ENCODE results near the gene RAPGEF4.

RAPGEF4 gene

DNA sequence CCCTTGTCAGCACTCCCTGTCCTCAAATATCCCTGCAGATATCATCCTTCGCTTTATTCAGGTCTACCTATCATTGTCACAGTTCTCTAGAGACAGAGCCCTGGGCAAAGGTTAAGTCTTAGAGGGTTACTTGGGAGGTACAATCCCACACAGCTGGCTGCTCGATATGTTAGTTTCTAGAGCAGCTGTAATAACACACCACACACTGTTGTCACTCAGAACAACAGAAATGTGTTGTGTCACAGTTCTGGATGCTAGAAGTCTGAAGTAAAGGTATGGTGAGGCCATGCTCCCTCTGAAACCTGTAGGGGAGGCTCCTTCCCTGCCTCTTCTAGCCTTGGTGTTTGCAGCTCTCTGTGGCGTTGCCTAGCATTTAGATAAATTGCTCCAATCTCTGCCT lies 9.9 kb upstream of the RAPGEF4 start:
- TF ChIP-seq, protein P1, sequence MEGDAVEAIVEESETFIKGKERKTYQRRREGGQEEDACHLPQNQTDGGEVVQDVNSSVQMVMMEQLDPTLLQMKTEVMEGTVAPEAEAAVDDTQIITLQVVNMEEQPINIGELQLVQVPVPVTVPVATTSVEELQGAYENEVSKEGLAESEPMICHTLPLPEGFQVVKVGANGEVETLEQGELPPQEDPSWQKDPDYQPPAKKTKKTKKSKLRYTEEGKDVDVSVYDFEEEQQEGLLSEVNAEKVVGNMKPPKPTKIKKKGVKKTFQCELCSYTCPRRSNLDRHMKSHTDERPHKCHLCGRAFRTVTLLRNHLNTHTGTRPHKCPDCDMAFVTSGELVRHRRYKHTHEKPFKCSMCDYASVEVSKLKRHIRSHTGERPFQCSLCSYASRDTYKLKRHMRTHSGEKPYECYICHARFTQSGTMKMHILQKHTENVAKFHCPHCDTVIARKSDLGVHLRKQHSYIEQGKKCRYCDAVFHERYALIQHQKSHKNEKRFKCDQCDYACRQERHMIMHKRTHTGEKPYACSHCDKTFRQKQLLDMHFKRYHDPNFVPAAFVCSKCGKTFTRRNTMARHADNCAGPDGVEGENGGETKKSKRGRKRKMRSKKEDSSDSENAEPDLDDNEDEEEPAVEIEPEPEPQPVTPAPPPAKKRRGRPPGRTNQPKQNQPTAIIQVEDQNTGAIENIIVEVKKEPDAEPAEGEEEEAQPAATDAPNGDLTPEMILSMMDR (IDR thresholded peaks at IDR 0.05; ENCODE audit: low read length, missing control alignments) = no peak
- DNase-seq (ENCODE audit: low read depth) = no peak
- H3K4me3 ChIP-seq (replicated peaks; ENCODE audit: low read depth, low read length) = no peak overlapping the region

DNA sequence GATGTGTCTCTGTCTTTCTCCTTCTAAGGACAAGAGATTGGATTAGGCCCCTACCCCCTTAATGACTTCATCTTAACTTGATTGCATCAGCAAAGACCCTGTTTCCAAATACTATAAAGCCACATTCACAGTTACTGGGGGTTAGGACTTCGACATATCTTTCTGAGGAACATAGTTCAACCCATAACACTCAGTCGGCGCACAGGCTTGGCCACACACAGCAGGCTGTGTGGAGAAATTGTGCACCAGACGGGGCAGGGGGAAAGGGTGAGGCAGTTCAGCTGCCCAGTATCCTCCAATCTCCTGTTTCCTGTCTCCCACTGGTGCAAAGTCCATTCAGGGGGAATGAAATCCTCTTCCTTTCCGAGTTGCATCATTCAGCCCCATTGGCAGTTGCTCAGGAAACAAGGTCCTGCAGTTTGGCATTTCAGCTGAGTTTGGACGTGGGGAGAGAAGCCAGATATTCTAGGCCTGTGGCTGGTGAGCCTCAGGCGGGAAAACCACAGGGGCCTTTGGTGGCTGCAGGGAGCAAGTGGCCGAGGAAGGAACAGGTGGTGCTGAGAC lies 9.4 kb upstream of the RAPGEF4 start:
- peak; percentile 36 for DNase-seq (ENCODE audit: low read depth)
- TF ChIP-seq, protein P1 (IDR thresholded peaks at IDR 0.05; ENCODE audit: low read length, missing control alignments) = no peak
- no peak overlapping the region for H3K4me3 ChIP-seq (replicated peaks; ENCODE audit: low read depth, low read length)

DNA sequence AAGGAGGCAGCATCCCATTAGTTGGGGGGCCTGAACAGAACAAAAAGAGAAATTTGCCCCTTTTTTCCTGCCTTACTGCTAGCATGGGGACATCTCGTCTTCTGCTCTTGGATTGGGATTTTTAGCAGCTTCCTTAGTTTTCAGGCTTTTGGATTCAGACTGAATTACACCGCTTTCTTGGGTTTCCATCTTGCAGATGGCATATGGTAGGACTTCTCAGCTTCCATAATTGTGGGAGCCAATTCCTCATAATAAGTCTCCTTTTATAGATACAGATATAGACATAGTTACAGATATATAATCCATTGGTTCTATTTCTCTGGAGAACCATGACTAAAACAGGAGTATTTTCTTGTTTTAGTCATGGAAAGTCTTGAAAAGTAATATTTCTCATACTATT lies 5.2 kb upstream of the RAPGEF4 start:
- H3K4me3 ChIP-seq (replicated peaks; ENCODE audit: low read depth, low read length) = no peak overlapping the region
- DNase-seq (ENCODE audit: low read depth) = no peak
- TF ChIP-seq, protein P1 (IDR thresholded peaks at IDR 0.05; ENCODE audit: low read length, missing control alignments) = no peak

DNA sequence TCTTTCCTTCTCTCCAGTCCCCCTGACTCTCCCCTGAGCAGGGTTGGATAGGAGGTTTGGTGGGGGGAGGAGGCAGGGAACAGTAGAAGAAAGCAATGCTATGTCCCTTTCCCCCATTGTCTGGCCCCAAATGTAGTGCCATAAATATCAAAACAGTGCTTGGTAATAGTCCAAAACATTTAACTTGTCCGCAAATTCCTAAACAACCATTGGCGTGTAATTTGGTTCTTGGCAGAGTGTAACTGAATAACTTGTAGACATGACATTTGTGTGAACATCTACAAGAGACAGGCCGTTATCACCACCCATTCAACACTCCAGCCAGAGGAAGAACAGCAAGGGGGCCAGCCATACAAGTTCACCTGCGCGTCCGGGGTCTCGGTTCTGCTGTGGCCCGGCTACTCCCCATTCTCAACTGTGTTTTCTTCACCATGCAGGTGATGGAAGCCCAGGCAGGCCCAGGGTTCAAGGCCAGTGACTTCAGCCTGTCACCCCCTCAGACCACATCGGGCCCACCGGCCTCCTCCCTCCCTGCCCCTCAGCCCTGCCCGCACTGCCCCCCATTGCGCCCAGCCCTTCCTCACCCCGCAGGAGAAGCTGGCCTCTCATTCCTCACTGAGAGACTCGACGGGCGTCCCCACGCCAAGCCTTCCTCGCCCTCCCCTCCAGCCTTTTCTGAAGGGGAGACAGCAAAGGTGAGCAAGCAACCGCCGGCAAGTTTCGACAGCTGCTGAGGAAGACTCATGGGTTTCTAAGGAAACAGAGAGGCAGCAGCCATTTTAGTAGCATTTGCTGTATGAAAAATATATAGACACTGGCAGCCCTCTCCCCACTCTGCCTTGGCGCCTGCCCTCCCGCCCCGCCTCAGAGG lies 699 bp upstream of the RAPGEF4 start:
- TF ChIP-seq, protein P1 (IDR thresholded peaks at IDR 0.05; ENCODE audit: low read length, missing control alignments) = no peak
- DNase-seq (ENCODE audit: low read depth) = no peak
- no peak overlapping the region for H3K4me3 ChIP-seq (replicated peaks; ENCODE audit: low read depth, low read length)

DNA sequence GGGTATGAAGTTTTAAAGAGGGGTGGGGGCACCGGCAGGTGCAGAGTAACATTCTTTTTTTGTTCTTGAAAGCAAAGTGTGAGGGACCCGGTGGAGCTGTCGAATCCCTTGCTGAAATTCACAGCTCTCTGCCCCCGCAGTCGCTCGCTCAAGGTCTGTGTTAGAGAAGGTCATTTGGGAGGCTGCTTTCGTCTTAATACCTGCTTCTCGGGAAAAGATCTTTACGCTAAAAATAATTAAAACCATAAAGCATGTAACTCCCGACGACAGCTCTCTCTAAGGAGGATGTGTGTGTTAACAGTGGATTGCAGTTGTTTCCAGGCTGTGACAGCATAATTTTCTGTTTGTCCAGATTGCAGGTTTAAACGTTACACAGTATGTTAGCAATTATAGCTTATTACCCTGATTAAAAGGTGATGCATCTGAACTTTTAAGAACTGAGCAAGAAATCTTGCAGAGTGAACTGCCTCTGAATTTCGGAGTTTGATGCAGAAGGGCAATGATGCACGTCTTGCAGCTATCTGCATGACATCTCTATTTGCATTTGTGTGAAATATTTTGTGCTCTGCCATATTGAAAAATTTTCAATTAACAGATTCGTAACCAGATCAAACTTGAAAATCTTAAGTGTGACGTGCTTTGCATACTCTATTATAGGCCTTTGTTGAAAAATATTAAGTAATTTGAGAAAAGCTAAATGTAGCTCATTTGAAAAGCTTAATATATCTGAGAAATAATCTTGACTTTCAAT lies 954 bp downstream of the RAPGEF4 start:
- TF ChIP-seq, protein P1 (IDR thresholded peaks at IDR 0.05; ENCODE audit: low read length, missing control alignments) = no peak
- H3K4me3 ChIP-seq (replicated peaks; ENCODE audit: low read depth, low read length) = no peak overlapping the region
- DNase-seq (ENCODE audit: low read depth) = no peak

DNA sequence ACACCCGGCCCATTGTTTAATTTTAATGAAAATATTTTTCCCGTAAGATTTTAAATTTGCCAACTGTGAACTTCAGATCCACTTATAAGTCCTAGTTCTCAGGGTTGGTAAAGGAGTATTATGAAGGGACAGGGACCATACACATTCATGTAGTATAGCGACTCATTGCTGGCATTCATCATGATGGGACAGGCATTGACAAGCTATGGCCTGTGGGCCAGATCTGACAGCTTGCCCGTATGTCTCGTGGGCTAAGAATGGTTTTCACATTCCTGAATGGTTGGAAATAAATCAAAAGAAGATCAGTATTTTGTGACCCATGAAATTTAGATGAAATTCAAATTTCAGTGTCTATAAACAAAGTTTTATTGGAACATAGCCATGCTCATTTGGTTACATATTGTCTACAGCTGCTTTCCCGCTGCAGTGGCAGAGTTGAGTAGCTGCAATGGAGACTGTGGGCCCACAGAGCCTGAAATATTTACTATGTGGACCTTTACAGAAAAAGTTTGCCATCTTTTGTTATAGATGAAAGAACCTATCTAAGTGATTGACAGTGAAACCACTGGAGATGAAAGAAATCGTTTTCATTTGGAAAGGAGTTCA lies 4.1 kb downstream of the RAPGEF4 start:
- TF ChIP-seq, protein P1 (IDR thresholded peaks at IDR 0.05; ENCODE audit: low read length, missing control alignments) = no peak
- DNase-seq (ENCODE audit: low read depth) = no peak
- H3K4me3 ChIP-seq (replicated peaks; ENCODE audit: low read depth, low read length) = no peak overlapping the region
